Left ventricle myocardium inferior (tissue), 1 donor: ENCODE measurements around the gene PKD2L1. TPM values are rescaled to one million over a fixed set of nuclear protein-coding genes. Genes with fewer than 3 reads are reported as not detected.

Experiments used
- DNase-seq: peaks from one replicate; pipeline ENCODE4 v3.0.0-alpha.2; 2020
- H3K27ac ChIP-seq: fragments of 200-600 bp; replicated peaks from 2 replicates; pipeline ENCODE4 v1.8.0; 2021
- H3K27me3 ChIP-seq: fragments of 200-600 bp; 2 replicates; pipeline ENCODE4 v1.8.0; 2021; ENCODE audit warnings: low read depth
- H3K36me3 ChIP-seq: fragments of 200-600 bp; 2 replicates; pipeline ENCODE4 v1.8.0; 2021
- H3K4me1 ChIP-seq: fragments of 200-600 bp; 2 replicates; pipeline ENCODE4 v1.8.0; 2021
- H3K4me3 ChIP-seq: fragments of 200-600 bp; 2 replicates; pipeline ENCODE4 v1.8.0; 2021; ENCODE audit warnings: mild to moderate bottlenecking, moderate library complexity
- H3K9me3 ChIP-seq: fragments of 200-600 bp; replicated peaks from 2 replicates; pipeline ENCODE4 v1.8.0; 2021
- intact Hi-C: fragments of 100-400 bp; cut with micrococcal nuclease; formaldehyde crosslinking; loops from one replicate; pipeline ENCODE4 v1.11.0; 2022
- total RNA-seq: library from RNA; stranded (reverse); fragmentation: NEBNext Ultra II Directional; extraction: Animal tissue kit (Norgen Biotek cat#: 25700); gene quantifications from one replicate; pipeline ENCODE4 v1.2.1, GENCODE V29; 2021
- TF ChIP-seq, protein P1 (sequence below): fragments of 200-600 bp; IDR thresholded peaks from 2 replicates; pipeline ENCODE4 v1.8.0; 2021; ENCODE audit warnings: antibody characterized with exemption, mild to moderate bottlenecking, borderline replicate concordance
- donor health status: DM: no; HTN: yes; CAD: no; lungs with severe emphysema.

The PKD2L1 gene
- total RNA-seq, 1 donor from 2014 or later: not detected

DNA sequence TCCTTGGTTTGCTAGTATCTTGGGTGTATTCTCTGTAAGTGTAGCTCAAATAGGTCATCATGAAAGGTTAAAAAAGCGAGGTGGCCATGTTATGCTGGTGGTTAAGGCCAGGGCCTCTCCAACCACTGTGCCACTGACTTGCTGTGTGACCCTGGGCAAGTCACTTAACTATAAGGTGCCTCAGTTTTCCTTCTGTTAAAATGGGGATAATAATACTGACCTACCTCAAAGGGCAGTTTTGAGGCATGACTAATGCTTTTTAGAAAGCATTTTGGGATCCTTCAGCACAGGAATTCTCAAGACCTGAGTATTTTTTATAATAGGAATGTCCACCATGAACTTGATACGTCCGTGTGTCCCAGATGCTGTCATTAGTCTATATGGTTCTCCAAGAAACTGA, 34.1 kb upstream of the PKD2L1 start:
- intact Hi-C loops: no loop called here
- H3K4me3 ChIP-seq: no peak overlapping the region
- H3K27ac ChIP-seq: no peak overlapping the region

DNA sequence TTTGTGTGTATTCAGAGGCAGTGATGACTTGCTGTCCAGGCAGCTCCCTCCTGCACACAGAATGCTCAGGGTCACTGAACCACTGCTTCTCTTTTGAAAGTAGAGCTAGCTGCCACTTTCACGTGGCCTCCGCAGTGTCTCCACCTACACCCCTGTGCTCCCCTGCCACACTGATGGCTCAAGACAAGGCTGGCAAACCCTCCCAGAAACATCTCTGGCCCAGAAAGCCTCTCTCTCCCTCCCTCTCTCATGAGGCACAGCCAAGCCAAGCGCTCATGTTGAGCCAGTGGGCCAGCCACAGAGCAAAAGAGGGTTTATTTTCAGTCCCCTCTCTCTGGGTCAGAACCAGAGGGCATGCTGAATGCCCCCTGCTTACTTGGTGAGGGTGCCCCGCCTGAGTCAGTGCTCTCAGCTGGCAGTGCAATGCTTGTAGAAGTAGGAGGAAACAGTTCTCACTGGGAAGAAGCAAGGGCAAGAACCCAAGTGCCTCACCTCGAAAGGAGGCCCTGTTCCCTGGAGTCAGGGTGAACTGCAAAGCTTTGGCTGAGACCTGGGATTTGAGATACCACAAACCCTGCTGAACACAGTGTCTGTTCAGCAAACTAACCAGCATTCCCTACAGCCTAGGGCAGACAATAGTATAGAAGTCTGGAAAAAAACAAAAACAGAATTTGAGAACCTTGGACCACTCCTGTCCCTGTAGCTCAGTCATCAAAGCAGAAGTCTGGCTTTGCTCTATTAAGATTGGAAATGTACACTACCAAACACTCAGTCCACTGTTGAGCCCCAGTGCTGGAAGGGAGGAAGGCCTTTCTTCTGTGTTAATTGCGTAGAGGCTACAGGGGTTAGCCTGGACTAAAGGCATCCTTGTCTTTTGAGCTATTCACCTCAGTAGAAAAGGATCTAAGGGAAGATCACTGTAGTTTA, 32.8 kb upstream of the PKD2L1 start:
- TF ChIP-seq, protein P1, sequence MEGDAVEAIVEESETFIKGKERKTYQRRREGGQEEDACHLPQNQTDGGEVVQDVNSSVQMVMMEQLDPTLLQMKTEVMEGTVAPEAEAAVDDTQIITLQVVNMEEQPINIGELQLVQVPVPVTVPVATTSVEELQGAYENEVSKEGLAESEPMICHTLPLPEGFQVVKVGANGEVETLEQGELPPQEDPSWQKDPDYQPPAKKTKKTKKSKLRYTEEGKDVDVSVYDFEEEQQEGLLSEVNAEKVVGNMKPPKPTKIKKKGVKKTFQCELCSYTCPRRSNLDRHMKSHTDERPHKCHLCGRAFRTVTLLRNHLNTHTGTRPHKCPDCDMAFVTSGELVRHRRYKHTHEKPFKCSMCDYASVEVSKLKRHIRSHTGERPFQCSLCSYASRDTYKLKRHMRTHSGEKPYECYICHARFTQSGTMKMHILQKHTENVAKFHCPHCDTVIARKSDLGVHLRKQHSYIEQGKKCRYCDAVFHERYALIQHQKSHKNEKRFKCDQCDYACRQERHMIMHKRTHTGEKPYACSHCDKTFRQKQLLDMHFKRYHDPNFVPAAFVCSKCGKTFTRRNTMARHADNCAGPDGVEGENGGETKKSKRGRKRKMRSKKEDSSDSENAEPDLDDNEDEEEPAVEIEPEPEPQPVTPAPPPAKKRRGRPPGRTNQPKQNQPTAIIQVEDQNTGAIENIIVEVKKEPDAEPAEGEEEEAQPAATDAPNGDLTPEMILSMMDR: no peak
- Histone ChIP-seq H3K4me3 (no peak overlapping the region), H3K27ac (no peak overlapping the region), H3K9me3 (no peaks in the 10 kb centered on the region), H3K27me3 (no peaks in the 10 kb centered on the region), H3K4me1 (peaks cover 34% of the 10 kb centered on the region), H3K36me3 (no peaks in the 10 kb centered on the region)
- DNase-seq: no peak
- intact Hi-C loops: no loop called here

More for the DNA sequence above, 34.1 kb upstream of the PKD2L1 start:
- Histone ChIP-seq H3K27me3 (no peaks in the 10 kb centered on the region), H3K4me1 (peaks cover 28% of the 10 kb centered on the region), H3K36me3 (no peaks in the 10 kb centered on the region), H3K9me3 (no peaks in the 10 kb centered on the region)
- TF ChIP-seq, protein P1: no peak
- DNase-seq: no peak

DNA sequence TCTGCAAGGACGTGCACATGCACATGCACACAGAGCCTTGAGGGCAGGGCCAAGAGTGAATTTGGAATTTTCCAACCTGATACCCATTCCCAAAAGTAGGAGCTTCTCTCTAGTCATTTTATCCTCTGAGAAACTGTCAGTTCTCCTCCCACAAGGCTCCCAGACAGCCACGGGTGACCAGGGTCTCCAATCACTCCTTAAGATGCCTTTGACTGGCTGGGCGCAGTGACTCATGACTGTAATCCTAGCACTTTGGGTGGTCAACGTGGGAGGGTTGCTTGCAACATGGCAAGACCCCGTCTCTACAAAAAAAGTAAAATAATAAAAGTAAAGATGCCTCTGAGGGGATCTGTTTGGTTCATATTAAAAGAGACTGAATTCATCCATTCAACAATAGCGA, 30.2 kb upstream of the PKD2L1 start:
- DNase-seq: no peak
- no peak overlapping the region for H3K4me3 ChIP-seq
- H3K36me3 ChIP-seq: no peaks in the 10 kb centered on the region
- peaks cover 42% of the 10 kb centered on the region for H3K4me1 ChIP-seq
- H3K27me3 ChIP-seq: no peaks in the 10 kb centered on the region
- TF ChIP-seq, protein P1: no peak
- intact Hi-C loops: no loop called here
- H3K9me3 ChIP-seq: no peaks in the 10 kb centered on the region
- peak overlapping the region; percentile 27 for H3K27ac ChIP-seq

DNA sequence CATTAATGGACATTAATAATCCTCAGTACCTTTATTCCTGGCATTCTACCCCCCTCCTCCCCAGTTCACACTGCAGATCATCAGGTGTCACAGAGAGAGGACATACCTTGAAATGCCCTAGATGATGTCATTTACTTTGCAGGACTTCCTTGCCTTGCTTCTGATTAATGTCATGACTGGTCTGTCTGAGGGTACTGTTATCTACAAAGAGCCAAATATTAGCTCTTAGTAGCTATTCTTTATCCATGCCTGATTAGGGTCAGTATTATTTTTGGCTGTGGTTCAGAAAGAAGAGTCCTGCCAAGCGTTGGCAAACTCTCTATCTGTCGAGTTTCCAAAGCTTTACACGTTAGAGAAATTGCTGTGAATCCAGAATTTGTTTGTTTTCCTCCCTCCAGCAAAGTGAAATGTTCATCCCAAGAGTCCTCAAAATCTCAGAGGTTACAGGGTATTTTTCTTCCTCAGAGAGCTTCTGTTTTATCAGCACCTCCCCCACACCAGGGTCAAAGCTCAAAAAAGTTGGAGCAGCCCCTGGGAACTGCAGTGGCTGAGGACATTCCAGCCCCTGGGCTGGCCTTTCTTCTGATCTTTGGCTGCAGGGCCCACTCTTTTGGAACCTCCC, 29.6 kb upstream of the PKD2L1 start:
- TF ChIP-seq, protein P1: no peak
- Histone ChIP-seq H3K4me3 (no peak overlapping the region), H3K27ac (peak overlapping the region; percentile 27), H3K9me3 (no peaks in the 10 kb centered on the region), H3K36me3 (no peaks in the 10 kb centered on the region), H3K27me3 (no peaks in the 10 kb centered on the region), H3K4me1 (peaks cover 36% of the 10 kb centered on the region)
- intact Hi-C loops: no loop called here
- no peak for DNase-seq

DNA sequence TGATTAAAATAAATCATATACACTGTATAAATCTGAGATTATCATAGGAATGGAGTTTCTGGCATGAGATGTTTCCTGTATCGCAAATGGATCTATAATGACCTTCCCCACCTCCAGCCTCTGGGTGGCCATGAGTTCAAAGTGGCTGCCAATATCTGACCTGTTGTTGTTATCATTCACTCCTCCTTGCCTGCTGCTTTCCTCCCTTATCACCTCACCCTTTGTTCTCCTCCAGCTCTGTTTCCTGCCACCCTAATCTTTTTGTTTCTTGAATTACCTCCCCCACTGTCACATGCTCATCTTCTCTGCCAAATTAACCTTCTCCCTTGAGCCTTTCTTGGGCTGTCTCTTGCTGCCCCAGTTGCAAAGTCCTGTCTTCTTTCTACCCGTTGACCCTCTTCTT, 29.0 kb upstream of the PKD2L1 start:
- Histone ChIP-seq H3K27me3 (no peaks in the 10 kb centered on the region), H3K4me1 (peaks cover 33% of the 10 kb centered on the region), H3K36me3 (no peaks in the 10 kb centered on the region), H3K4me3 (no peak overlapping the region), H3K27ac (peak overlapping the region; percentile 1), H3K9me3 (no peaks in the 10 kb centered on the region)
- no peak for DNase-seq
- intact Hi-C loops: no loop called here
- TF ChIP-seq, protein P1: no peak
